ENCODE results near the gene SLC4A3. TPM values are rescaled to one million over a fixed set of nuclear protein-coding genes. Genes with fewer than 3 reads are reported as not detected.

Gene SLC4A3
- polyA plus RNA-seq, 1 of the 3 experiments (the other 2 are of a cell fraction): 12.3 TPM

DNA sequence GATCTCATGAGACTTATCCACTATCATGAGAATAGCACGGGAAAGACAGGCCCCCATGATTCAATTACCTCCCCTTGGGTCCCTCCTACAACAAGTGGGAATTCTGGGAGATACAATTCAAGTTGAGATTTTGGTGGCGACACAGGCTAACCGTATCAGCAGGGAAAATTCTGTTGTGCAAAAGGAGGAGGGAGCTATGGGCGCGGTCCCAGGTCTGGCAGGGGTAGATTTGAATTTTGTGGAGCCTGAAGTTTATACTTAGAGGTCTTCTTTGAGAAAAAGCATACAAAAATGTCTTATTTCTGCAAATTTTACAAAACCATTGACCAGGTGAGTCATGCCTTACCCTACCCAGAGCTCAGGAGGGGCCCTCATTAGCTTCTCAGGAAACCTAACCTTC is 36.6 kb downstream of the SLC4A3 start:
- ChIA-PET CTCF (interaction anchor here (1.9 kb wide), 1 partner anchor 26 kb away, joined by 8 read pairs; no protein-coding TSS in a partner anchor), POLR2A (no interaction called here)

More for the DNA sequence above, 36.6 kb downstream of the SLC4A3 start:
- Histone ChIP-seq H4K20me1 (ENCODE audit: insufficient read depth) (no peaks in the 10 kb centered on the region), H2AFZ (ENCODE audit: low read depth) (no peak overlapping the region), H3K79me2 (ENCODE audit: insufficient read depth) (no peaks in the 10 kb centered on the region), H3K27me3 (ENCODE audit: insufficient read depth) (peaks cover under 1% of the 10 kb centered on the region; the same call in 1 of the 2 replicates), H3K9ac (no peak overlapping the region), H3K4me1 (ENCODE audit: control insufficient read depth in 1 of 2, insufficient read depth in 2 of 2, low read depth in 1 of 2, low read length in 1 of 2) (no peaks in the 10 kb centered on the region), H3K9me2 (no peaks in the 10 kb centered on the region), H3F3A (replicated peaks; ENCODE audit: insufficient read depth) (no peaks in the 10 kb centered on the region), H3K9me3 (no peaks in the 10 kb centered on the region), H3K4me3 (ENCODE audit: low read depth in 2 of 2, low read length in 1 of 2) (no peak overlapping the region), H3K36me3 (replicated peaks in 1 of 2; ENCODE audit: control insufficient read depth in 1 of 2, insufficient read depth in 2 of 2, low read length in 1 of 2) (no peaks in the 10 kb centered on the region), H3K27ac (ENCODE audit: low read depth in 2 of 2, low read length in 1 of 2) (no peak overlapping the region), H3K4me2 (no peak overlapping the region)
- TF ChIP-seq, protein P1, sequence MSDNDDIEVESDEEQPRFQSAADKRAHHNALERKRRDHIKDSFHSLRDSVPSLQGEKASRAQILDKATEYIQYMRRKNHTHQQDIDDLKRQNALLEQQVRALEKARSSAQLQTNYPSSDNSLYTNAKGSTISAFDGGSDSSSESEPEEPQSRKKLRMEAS (IDR thresholded peaks at IDR 0.05; ENCODE audit: low read depth): no peak
- no peak for TF ChIP-seq FOXM1 (IDR thresholded peaks at IDR 0.05; ENCODE audit: low read depth)
- TF ChIP-seq, protein P2, sequence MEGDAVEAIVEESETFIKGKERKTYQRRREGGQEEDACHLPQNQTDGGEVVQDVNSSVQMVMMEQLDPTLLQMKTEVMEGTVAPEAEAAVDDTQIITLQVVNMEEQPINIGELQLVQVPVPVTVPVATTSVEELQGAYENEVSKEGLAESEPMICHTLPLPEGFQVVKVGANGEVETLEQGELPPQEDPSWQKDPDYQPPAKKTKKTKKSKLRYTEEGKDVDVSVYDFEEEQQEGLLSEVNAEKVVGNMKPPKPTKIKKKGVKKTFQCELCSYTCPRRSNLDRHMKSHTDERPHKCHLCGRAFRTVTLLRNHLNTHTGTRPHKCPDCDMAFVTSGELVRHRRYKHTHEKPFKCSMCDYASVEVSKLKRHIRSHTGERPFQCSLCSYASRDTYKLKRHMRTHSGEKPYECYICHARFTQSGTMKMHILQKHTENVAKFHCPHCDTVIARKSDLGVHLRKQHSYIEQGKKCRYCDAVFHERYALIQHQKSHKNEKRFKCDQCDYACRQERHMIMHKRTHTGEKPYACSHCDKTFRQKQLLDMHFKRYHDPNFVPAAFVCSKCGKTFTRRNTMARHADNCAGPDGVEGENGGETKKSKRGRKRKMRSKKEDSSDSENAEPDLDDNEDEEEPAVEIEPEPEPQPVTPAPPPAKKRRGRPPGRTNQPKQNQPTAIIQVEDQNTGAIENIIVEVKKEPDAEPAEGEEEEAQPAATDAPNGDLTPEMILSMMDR (IDR thresholded peaks at IDR 0.05): no peak
- TF ChIP-seq FOXJ3 (CRISPR knock-in tag; IDR thresholded peaks at IDR 0.05): no peak
- TF ChIP-seq RXRA (IDR thresholded peaks at IDR 0.05; ENCODE audit: borderline replicate concordance, low read depth): no peak
- no peak for TF ChIP-seq NFIC (IDR thresholded peaks at IDR 0.05; ENCODE audit: borderline replicate concordance)
- TF ChIP-seq JUND (IDR thresholded peaks at IDR 0.05): no peak
- TF ChIP-seq EZH2phosphoT487 (IDR thresholded peaks at IDR 0.05; ENCODE audit: borderline replicate concordance, low read depth): no peak
- TF ChIP-seq, protein P3, sequence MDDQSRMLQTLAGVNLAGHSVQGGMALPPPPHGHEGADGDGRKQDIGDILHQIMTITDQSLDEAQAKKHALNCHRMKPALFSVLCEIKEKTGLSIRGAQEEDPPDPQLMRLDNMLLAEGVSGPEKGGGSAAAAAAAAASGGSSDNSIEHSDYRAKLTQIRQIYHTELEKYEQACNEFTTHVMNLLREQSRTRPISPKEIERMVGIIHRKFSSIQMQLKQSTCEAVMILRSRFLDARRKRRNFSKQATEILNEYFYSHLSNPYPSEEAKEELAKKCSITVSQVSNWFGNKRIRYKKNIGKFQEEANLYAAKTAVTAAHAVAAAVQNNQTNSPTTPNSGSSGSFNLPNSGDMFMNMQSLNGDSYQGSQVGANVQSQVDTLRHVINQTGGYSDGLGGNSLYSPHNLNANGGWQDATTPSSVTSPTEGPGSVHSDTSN (IDR thresholded peaks at IDR 0.05): no peak
- TF ChIP-seq, protein P4, sequence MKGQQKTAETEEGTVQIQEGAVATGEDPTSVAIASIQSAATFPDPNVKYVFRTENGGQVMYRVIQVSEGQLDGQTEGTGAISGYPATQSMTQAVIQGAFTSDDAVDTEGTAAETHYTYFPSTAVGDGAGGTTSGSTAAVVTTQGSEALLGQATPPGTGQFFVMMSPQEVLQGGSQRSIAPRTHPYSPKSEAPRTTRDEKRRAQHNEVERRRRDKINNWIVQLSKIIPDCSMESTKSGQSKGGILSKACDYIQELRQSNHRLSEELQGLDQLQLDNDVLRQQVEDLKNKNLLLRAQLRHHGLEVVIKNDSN (IDR thresholded peaks at IDR 0.05; ENCODE audit: borderline replicate concordance, low read depth): no peak
- TF ChIP-seq TCF12 (IDR thresholded peaks at IDR 0.05): no peak
- TF ChIP-seq, protein P5, sequence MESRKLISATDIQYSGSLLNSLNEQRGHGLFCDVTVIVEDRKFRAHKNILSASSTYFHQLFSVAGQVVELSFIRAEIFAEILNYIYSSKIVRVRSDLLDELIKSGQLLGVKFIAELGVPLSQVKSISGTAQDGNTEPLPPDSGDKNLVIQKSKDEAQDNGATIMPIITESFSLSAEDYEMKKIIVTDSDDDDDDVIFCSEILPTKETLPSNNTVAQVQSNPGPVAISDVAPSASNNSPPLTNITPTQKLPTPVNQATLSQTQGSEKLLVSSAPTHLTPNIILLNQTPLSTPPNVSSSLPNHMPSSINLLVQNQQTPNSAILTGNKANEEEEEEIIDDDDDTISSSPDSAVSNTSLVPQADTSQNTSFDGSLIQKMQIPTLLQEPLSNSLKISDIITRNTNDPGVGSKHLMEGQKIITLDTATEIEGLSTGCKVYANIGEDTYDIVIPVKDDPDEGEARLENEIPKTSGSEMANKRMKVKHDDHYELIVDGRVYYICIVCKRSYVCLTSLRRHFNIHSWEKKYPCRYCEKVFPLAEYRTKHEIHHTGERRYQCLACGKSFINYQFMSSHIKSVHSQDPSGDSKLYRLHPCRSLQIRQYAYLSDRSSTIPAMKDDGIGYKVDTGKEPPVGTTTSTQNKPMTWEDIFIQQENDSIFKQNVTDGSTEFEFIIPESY (IDR thresholded peaks at IDR 0.05; ENCODE audit: borderline replicate concordance, low read depth): no peak
- no peak for DNase-seq
- WGBS (ENCODE audit: low lambda C conversion rate): 61% methylated on average over 5 of the region's 5 CpGs
